ENCODE results near the gene RPS6KC1.
A peak's percentile ranks its signal among the peaks of the same experiment; 100 is the strongest.

Gene RPS6KC1

GRCh38 chr1:213066363-213066762 lies 15.3 kb downstream of the RPS6KC1 start:
- H3K4me3 ChIP-seq: no peak overlapping the region
- no peaks in the 10 kb centered on the region for H3K9me3 ChIP-seq
- H3K4me1 ChIP-seq: peaks cover 0 to 12% (median 0%) of the 10 kb centered on the region in 4 donors
- H3K27ac ChIP-seq: no peak overlapping the region
- H3K27me3 ChIP-seq: no peaks in the 10 kb centered on the region
- DNase-seq: no peak
- no peak for TF ChIP-seq CTCF (IDR thresholded peaks at IDR 0.05)
- intact Hi-C loops (cut with DNase I; ENCODE audit: low total_unique reads): no loop called here
- H3K36me3 ChIP-seq: no peaks in the 10 kb centered on the region

GRCh38 chr1:213067352-213067751 lies 16.3 kb downstream of the RPS6KC1 start:
- peaks cover 0 to 12% (median 0%) of the 10 kb centered on the region in 4 donors for H3K4me1 ChIP-seq

GRCh38 chr1:213070406-213070805 lies 19.4 kb downstream of the RPS6KC1 start:
- DNase-seq: no peak
- Histone ChIP-seq H3K4me1 (peaks cover 0 to 12% (median 0%) of the 10 kb centered on the region in 4 donors), H3K9me3 (no peaks in the 10 kb centered on the region), H3K27ac (no peak overlapping the region), H3K27me3 (no peaks in the 10 kb centered on the region), H3K36me3 (no peaks in the 10 kb centered on the region), H3K4me3 (no peak overlapping the region)
- TF ChIP-seq CTCF (IDR thresholded peaks at IDR 0.05): peak in 1 of 2 experiments; percentile 26
- intact Hi-C loops (cut with DNase I; ENCODE audit: low total_unique reads): no loop called here

More at GRCh38 chr1:213067352-213067751, 16.3 kb downstream of the RPS6KC1 start:
- no peaks in the 10 kb centered on the region for H3K27me3 ChIP-seq
- no peak overlapping the region for H3K27ac ChIP-seq
- intact Hi-C loops (cut with DNase I; ENCODE audit: low total_unique reads): no loop called here
- no peak for TF ChIP-seq CTCF (IDR thresholded peaks at IDR 0.05)
- no peaks in the 10 kb centered on the region for H3K9me3 ChIP-seq
- H3K36me3 ChIP-seq: no peaks in the 10 kb centered on the region
- H3K4me3 ChIP-seq: no peak overlapping the region
- no peak for DNase-seq

- TF ChIP-seq CTCF (IDR thresholded peaks at IDR 0.05): no peak
- intact Hi-C loops (cut with DNase I; ENCODE audit: low total_unique reads): no loop called here
- H3K27me3 ChIP-seq: no peaks in the 10 kb centered on the region
- H3K9me3 ChIP-seq: no peaks in the 10 kb centered on the region
- peaks cover 0 to 4% (median 0%) of the 10 kb centered on the region in 4 donors for H3K4me1 ChIP-seq
- DNase-seq: no peak
- peaks cover under 1 to 14% (median 5%) of the 10 kb centered on the region in 3 donors for H3K36me3 ChIP-seq
- no peak overlapping the region for H3K4me3 ChIP-seq
- H3K27ac ChIP-seq: no peak overlapping the region
Measured at GRCh38 chr1:213075725-213076124, 24.7 kb downstream of the RPS6KC1 start.

- intact Hi-C loops (cut with DNase I; ENCODE audit: low total_unique reads): no loop called here
- Histone ChIP-seq H3K4me1 (no peaks in the 10 kb centered on the region), H3K36me3 (peaks cover 39 to 56% (median 42%) of the 10 kb centered on the region in 3 donors), H3K4me3 (no peak overlapping the region), H3K27ac (no peak overlapping the region), H3K9me3 (no peaks in the 10 kb centered on the region), H3K27me3 (no peaks in the 10 kb centered on the region)
- no peak for DNase-seq
- TF ChIP-seq CTCF (IDR thresholded peaks at IDR 0.05): no peak
Measured at GRCh38 chr1:213082420-213083111, 31.5 kb downstream of the RPS6KC1 start.
